Measurements from ENCODE around the gene GAN.

DNA sequence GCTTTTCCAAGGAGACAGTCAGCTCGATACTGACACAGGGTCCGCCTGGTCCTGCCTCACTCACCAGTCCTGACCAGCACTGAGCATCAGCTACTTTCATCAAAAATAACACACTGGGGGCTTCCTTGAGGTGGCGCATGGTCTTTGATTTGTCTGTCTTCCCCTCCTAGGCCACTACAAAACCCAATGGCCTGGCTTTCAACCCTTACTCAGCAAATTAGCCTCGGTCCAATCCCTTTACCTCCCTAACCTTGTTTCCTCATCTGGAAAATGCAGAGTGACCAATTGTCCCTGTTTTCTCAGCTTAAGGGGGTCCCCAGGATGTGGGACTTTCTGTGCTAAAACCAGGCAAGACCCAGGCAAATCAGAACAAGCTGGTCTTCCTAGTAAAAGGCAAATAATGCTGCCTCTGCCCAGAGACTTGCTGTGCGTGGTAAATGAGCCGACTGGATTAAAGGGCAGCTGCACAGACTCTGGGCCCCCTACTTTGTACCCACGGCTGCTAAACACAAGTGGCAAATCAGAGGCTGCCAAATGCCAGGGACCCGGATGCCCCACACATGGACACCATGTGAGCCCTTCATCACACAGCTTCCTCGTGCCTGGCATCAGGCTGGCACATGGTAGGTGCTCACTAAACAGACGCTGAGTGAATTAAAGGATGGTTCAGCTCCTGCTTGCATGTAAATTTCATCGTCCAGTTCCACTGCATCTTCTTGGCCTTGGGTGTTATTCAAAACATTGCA is 98.7 kb downstream of the GAN start:
- TF ChIP-seq, protein P1, sequence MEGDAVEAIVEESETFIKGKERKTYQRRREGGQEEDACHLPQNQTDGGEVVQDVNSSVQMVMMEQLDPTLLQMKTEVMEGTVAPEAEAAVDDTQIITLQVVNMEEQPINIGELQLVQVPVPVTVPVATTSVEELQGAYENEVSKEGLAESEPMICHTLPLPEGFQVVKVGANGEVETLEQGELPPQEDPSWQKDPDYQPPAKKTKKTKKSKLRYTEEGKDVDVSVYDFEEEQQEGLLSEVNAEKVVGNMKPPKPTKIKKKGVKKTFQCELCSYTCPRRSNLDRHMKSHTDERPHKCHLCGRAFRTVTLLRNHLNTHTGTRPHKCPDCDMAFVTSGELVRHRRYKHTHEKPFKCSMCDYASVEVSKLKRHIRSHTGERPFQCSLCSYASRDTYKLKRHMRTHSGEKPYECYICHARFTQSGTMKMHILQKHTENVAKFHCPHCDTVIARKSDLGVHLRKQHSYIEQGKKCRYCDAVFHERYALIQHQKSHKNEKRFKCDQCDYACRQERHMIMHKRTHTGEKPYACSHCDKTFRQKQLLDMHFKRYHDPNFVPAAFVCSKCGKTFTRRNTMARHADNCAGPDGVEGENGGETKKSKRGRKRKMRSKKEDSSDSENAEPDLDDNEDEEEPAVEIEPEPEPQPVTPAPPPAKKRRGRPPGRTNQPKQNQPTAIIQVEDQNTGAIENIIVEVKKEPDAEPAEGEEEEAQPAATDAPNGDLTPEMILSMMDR (IDR thresholded peaks at IDR 0.05; ENCODE audit: low read depth, low read length), result no peak
- no peak for TF ChIP-seq EZH2phosphoT487 (IDR thresholded peaks at IDR 0.05; ENCODE audit: low read depth)

Measured in OCI-LY3 (cell line).